Limb (tissue), 2 donors: ENCODE measurements around the gene NACC2.
A peak's percentile ranks its signal among the peaks of the same experiment; 100 is the strongest.

Experiments
- DNase-seq, 2 donors: peaks; one replicate each; pipeline ENCODE4 v3.0.0-alpha.2; 2016; ENCODE audit errors: extremely low spot score in 2 of 2

NACC2 gene

DNA sequence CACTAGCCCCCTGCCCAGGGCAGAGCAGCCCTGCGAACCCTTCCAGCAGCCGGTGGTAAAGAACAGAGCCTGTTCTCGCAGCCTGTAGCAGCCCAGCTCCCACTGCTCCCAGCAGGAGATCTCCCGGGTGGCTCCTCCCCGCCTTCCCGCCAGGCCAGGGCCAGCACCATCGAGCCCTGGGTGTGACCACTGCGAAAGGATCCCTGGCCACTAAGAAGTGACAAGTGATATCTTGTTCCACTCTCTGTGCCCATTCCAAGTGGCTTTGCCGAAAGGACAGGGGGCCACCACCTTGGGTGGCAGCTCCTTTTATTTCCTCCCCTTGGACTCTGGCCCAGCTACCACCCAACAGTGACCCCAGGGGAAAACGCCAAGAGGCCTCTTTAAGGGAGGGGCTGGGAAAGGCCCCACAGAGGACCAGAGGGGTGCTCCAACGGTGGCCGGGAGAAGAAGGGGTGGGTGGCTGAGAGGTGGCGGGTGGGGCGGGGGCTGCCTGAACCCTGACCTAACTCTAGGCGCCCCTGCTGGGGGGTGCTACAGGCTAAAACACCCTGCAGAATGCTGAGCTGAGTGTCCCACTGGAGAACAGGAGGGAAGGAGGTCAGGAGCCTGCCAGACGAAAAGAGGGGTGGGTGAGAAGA, 1.6 kb downstream of the NACC2 start:
- DNase-seq = no peak

DNA sequence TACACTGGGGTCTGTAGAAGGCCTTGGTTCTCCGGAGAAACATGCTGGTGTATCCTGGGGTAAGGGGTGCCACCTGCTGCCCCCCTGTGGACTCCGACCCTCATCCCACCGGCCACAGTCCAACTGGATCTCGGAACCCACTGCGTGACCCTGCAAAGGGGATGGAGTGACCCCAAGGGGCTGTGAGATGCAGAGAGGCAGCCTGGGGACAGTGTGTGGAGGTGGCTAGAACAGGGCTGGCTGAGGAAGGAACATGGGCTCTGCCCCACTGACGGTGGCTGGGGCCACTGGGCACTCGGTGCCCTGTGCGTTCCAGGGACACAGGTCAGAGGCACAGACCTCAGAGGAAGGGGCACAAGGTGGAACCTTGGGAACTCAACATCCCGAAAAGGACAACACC, 2.3 kb downstream of the NACC2 start:
- no peak for DNase-seq

DNA sequence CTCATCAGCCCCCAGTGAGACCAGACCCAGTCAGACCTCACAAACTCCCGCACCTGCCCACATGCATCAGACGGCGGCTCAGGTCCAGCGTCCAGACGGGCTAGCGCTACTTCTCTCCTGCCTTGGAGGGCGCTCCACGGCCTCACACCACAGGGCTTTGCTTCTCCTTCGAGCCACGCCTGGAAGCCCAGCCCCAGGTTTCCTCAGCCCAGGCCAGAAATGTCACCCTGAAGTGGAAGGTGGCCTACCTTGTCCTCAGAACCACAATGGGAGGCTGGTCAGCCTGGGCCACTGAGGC, 2.8 kb downstream of the NACC2 start:
- DNase-seq = no peak

- peak in 1 of 2 donors; percentile 27 for DNase-seq
These were observed 3.3 kb downstream of the NACC2 start for GRCh38 chr9:136091582-136092352.

GRCh38 chr9:136090768-136091581, 4.1 kb downstream of the NACC2 start:
- peak in 1 of 2 donors; percentile 40 for DNase-seq

- peak in 1 of 2 donors; percentile 26 for DNase-seq
These were observed 4.9 kb downstream of the NACC2 start for GRCh38 chr9:136090056-136090735.

GRCh38 chr9:136089697-136090045, 5.4 kb downstream of the NACC2 start:
- peak in 1 of 2 donors; percentile 41 for DNase-seq

DNA sequence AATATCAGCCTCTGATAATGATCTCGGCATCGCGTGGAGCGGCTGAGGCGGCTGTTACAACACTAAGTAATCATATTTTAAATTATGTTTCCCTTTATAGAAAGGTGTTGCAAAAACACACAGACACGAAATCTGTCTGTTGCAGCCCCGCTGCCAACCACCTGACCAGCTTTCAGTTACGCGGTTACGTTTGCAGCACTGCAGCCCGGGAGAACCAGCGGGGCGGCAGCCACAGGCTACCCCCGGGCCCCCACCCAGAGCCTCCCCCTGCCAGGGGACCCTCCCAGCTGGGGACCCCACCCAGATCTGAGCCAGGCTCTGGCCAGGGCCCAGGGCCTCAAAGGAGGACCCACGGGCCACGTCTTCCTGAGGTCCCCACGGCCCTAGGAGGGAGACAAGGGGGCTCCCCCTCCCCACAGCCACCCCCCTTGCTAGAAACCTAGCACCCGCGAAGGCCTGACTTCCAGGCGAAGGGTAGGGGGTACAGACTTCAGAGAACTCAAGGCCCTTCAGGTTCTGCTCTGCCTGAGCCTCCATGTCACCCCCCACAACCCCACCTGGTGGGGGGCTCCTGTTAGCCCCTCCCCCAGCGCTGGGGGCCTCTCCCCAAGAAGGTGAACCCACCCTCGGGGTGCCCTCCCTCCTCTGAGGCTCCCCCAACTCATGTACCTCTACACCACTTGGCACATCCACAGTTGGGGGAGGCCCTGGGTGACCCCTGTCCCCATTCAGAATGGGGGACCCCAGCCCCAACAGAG, 6.0 kb downstream of the NACC2 start:
- peak in 1 of 2 donors; percentile 30 for DNase-seq

DNA sequence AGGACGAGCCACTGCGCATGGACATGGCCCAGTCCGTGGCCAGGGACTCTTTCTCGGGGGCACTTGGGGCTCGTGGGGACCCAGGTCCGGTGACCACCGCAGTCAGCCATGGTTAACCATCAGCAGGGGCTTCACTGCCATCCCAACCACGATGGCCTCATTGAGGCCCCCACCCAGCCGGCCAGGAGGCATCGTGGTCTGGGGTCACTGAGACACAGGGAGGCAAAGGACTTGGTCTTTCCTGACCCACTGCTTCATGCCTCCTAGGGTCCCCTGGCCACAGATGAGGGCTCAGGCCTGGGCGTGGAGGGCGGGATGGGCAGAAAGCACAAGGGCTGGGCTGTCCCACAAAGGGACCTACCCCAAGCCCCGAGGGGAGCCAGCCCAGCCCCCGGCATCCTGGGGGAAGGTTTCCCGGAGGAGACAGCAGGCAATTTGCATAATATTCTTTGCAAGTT, 6.6 kb downstream of the NACC2 start:
- peak in 1 of 2 donors; percentile 20 for DNase-seq

DNA sequence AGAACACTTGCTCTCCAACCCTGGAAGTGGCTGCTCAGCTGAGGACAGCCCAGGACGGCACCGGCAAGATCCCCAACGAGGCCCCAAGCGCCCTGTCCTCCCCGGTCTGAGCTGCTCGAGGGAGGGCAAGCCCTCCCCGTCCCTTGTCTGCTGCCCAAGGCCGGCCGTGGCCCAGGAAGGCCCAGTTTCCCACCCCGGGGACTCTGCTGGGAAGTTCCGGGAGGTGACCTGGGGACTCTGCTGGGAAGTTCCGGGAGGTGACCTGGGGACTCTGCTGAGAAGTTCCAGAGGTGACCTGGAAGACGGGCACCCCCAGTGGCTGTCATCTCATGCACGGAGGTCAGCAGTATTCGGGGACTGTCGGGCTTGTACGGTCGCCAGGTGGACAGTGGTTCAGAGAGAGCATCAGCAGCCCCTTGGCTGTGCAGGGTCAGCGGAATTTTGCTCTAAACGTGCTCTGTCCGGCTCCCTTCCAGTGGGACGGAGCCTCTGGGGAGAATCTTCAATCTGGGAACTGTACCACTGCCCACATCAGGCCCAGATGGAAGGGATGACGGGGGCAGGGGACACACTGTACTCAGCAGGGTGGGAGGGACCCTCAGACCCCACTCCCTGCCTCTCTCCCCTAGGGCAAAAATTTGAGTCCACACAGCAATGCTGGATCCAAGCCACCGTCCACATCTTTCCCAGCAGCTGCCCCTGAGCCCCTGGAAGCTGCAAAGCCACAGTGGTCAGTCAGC, 7.2 kb downstream of the NACC2 start:
- no peak for DNase-seq

DNA sequence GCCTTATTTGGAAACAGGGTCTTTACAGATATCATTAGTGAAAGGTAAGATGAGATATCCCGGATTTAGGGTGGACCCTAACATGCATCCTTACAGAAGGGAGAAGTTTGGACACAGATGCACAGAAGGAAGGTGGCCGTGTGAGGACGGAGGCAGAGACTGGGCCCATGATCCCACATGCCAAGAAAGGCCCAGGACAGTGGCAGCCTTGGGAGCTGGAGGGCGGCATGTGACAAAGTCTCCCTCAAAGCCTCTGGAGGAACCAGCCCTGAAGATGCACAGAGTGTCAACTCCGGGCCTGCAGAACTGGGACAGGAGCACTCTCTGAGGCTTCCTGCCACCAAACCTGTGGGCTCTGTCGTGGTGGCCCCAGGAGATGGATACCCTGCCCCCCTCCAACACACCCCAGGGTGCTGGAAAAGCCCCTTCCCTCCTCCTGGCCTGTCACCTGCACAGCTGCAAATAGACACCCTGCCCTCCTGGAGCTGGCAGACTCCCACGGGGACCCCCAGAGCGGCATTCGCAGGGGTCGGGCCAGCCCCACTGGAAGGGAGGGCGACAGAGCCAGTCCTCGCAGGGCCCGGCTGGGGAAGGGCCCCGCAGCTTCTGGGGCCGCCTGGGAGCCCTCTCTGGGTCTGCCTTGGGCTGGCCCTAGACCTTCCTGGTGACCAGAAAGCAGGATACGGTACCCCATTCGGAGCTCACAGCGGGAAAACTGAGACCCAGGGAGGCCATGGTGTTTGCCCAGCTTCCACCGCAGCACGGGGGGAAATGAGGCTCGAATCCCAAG, 7.9 kb downstream of the NACC2 start:
- peak in 1 of 2 donors; percentile 21 for DNase-seq

- DNase-seq = peak in 1 of 2 donors; percentile 23
These were observed 8.7 kb downstream of the NACC2 start for GRCh38 chr9:136086213-136086881.

- DNase-seq = peak in 1 of 2 donors; percentile 25
These were observed 9.3 kb downstream of the NACC2 start for GRCh38 chr9:136085815-136086212.

DNA sequence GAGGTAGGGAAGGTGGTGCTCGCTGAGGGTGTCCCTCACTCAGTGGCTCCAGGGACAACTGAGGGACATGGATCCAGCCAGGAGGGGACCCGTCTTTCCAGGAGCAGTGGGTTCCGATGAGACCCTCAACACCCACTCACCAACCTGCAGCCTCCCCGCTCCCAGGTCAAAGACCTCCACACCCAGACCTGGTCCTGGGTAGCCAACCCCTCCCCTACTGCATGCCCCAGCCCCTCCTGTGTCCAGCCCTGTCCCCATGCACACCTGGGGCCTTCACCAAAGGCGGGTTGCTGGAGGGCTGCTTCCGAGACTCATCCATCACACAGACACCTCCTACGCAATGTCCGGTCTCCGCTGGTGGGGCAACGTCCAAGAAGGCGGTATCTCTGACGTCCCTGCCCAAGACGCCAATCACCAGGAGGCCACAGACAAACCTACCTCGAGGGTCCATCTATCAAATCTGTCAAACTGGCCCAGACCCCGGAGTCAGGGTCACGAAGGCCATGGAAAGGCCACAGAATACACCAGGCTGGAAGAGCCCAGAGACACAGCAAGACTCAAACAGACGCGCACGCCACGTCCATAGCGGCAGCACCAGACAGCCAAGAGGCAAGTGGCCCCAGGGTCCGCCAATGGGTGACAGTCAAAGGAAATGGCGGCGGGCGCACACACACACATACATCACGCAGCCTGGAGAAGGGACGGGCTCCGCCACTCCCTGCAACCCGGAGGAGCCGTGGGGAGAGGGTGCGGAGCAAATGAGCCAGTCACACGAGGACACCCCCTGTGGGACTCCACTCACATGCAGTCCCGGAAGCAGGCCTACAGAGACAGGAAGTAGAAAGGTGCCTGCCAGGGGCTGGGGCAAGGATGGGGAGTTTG, 10.8 kb downstream of the NACC2 start:
- DNase-seq = no peak

DNA sequence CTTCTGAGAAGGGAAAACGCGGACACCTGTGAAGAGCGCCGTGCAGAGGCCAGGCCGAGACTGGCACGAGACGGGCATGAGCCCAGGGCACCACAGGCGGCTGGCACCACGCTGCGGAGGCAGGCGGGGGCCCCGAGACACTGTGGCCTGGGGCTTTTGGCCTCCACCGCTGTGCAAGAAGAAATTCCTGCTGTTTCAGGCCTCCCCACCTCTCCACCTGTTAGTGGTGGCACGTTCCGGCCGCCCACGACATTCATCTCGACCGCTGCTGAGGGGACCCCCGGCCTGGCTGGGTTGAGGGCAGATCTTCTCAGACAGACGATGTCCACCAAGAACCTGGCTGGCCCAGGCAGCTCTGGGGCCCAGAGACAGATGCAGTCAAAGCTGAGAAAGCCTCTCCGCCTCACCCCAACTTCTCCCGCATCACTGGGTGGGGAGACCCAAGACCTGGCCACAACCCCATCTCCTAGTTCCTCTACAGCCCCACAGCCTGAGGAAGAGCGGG, 11.5 kb downstream of the NACC2 start:
- DNase-seq = no peak

- DNase-seq = peak in 1 of 2 donors; percentile 28
These were observed 12.4 kb downstream of the NACC2 start for GRCh38 chr9:136082496-136083361.
